DND-41 (cell line): ENCODE results near the gene PSTPIP2.

Source experiments
- ATAC-seq: fragments of 200-7000 bp; cut with Tn5 transposase; 3 replicates; pipeline ENCODE4 v1.9.1; 2021; ENCODE audit warnings: low read depth; ENCODE audit not compliant: insufficient read depth
- DNase-seq: peaks from one replicate; pipeline ENCODE4 v3.0.0-alpha.2; 2020
- H2AFZ ChIP-seq: 2 replicates; pipeline ENCODE4 v1.6.0; 2012; ENCODE audit warnings: low read depth, low read length
- H3K27ac ChIP-seq: 2 replicates; pipeline ENCODE4 v1.5.1; 2012; ENCODE audit warnings: low read length, inconsistent platforms
- H3K27me3 ChIP-seq: fragments of 200-600 bp; sonication (generic); 2 replicates; pipeline ENCODE4 v1.6.0; 2012; ENCODE audit warnings: low read length, mild to moderate bottlenecking, inconsistent platforms; ENCODE audit not compliant: insufficient read depth, poor library complexity
- H3K36me3 ChIP-seq: 2 replicates; pipeline ENCODE4 v1.5.1; 2012; ENCODE audit warnings: low read length, inconsistent platforms; ENCODE audit not compliant: insufficient read depth
- H3K4me1 ChIP-seq: 2 replicates; pipeline ENCODE4 v1.5.1; 2012; ENCODE audit warnings: mild to moderate bottlenecking, low read length; ENCODE audit not compliant: insufficient read depth
- H3K4me2 ChIP-seq: 2 replicates; pipeline ENCODE4 v1.6.0; 2012; ENCODE audit warnings: mild to moderate bottlenecking, moderate library complexity, low read length, inconsistent platforms; ENCODE audit not compliant: insufficient read depth
- H3K4me3 ChIP-seq, 2 experiments: fragments of 200-600 bp in 1 of 2; shearing (Covaris generic) in 1 of 2; 2 replicates each; pipeline ENCODE4 v1.5.1; 2012 to 2016; ENCODE audit warnings: inconsistent platforms in 2 of 2, low read length in 2 of 2, mild to moderate bottlenecking in 2 of 2, low read depth in 1 of 2, moderate library complexity in 1 of 2
- H3K79me2 ChIP-seq: 2 replicates; pipeline ENCODE4 v1.6.0; 2012; ENCODE audit warnings: low read length, inconsistent platforms; ENCODE audit not compliant: insufficient read depth
- H3K9ac ChIP-seq: 2 replicates; pipeline ENCODE4 v1.6.0; 2012; ENCODE audit warnings: low read depth, mild to moderate bottlenecking, inconsistent platforms, low read length, moderate library complexity
- H3K9me3 ChIP-seq: 2 replicates; pipeline ENCODE4 v1.5.1; 2012; ENCODE audit warnings: low read length, moderate library complexity, mild to moderate bottlenecking, inconsistent platforms; ENCODE audit not compliant: insufficient read depth, severe bottlenecking
- H4K20me1 ChIP-seq: 2 replicates; pipeline ENCODE4 v1.6.0; 2012; ENCODE audit warnings: low read length; ENCODE audit not compliant: insufficient read depth
- CTCF ChIP-seq: IDR thresholded peaks from 2 replicates; pipeline ENCODE4 v1.5.1; 2012; ENCODE audit warnings: borderline replicate concordance, low read length, moderate library complexity, mild to moderate bottlenecking; ENCODE audit not compliant: poor library complexity, severe bottlenecking; ENCODE audit errors: extremely low read depth
- EZH2 ChIP-seq: IDR thresholded peaks from 3 replicates; pipeline ENCODE4 v1.6.1; 2012; ENCODE audit warnings: borderline replicate concordance, low read depth, mild to moderate bottlenecking, moderate library complexity, low read length, inconsistent platforms; ENCODE audit not compliant: severe bottlenecking

Gene PSTPIP2

GRCh38 chr18:46013484-46014189 lies 58.4 kb downstream of the PSTPIP2 start:
- DNase-seq (no peak), ATAC-seq (no peak)
- Histone ChIP-seq H3K4me1 (no peaks in the 10 kb centered on the region), H3K27ac (no peak overlapping the region), H4K20me1 (no peaks in the 10 kb centered on the region), H3K4me2 (no peak overlapping the region), H3K36me3 (no peaks in the 10 kb centered on the region), H2AFZ (no peak overlapping the region), H3K4me3 (no peak overlapping the region), H3K9ac (no peak overlapping the region), H3K9me3 (no peaks in the 10 kb centered on the region), H3K79me2 (no peaks in the 10 kb centered on the region), H3K27me3 (no peaks in the 10 kb centered on the region)
- TF ChIP-seq CTCF, result no peak
- TF ChIP-seq EZH2, result no peak

GRCh38 chr18:46010676-46011075 lies 61.4 kb downstream of the PSTPIP2 start:
- Histone ChIP-seq H3K4me3 (no peak overlapping the region), H3K36me3 (no peaks in the 10 kb centered on the region), H3K27me3 (no peaks in the 10 kb centered on the region), H3K79me2 (no peaks in the 10 kb centered on the region), H4K20me1 (no peaks in the 10 kb centered on the region), H2AFZ (no peak overlapping the region), H3K9ac (no peak overlapping the region), H3K27ac (no peak overlapping the region), H3K4me1 (no peaks in the 10 kb centered on the region), H3K4me2 (no peak overlapping the region), H3K9me3 (no peaks in the 10 kb centered on the region)
- no peak for ATAC-seq
- TF ChIP-seq CTCF (no peak), EZH2 (no peak)
- DNase-seq, result no peak

GRCh38 chr18:46010050-46010449 lies 62.0 kb downstream of the PSTPIP2 start:
- no peak overlapping the region for H3K4me2 ChIP-seq
- H3K4me1 ChIP-seq, result no peaks in the 10 kb centered on the region
- H3K4me3 ChIP-seq, result no peak overlapping the region
- no peaks in the 10 kb centered on the region for H3K79me2 ChIP-seq
- no peaks in the 10 kb centered on the region for H4K20me1 ChIP-seq
- DNase-seq (no peak), ATAC-seq (no peak)
- TF ChIP-seq EZH2 (no peak), CTCF (no peak)
- no peak overlapping the region for H3K9ac ChIP-seq
- H3K36me3 ChIP-seq, result no peaks in the 10 kb centered on the region
- H2AFZ ChIP-seq, result no peak overlapping the region
- no peak overlapping the region for H3K27ac ChIP-seq
- H3K27me3 ChIP-seq, result no peaks in the 10 kb centered on the region
- H3K9me3 ChIP-seq, result no peaks in the 10 kb centered on the region
